ENCODE data around the gene NIFK. TPM values are rescaled to one million over a fixed set of nuclear protein-coding genes. Genes with fewer than 3 reads are reported as not detected.

The NIFK gene
- 54.7 and 58.5 TPM in 2 replicates for total RNA-seq

DNA sequence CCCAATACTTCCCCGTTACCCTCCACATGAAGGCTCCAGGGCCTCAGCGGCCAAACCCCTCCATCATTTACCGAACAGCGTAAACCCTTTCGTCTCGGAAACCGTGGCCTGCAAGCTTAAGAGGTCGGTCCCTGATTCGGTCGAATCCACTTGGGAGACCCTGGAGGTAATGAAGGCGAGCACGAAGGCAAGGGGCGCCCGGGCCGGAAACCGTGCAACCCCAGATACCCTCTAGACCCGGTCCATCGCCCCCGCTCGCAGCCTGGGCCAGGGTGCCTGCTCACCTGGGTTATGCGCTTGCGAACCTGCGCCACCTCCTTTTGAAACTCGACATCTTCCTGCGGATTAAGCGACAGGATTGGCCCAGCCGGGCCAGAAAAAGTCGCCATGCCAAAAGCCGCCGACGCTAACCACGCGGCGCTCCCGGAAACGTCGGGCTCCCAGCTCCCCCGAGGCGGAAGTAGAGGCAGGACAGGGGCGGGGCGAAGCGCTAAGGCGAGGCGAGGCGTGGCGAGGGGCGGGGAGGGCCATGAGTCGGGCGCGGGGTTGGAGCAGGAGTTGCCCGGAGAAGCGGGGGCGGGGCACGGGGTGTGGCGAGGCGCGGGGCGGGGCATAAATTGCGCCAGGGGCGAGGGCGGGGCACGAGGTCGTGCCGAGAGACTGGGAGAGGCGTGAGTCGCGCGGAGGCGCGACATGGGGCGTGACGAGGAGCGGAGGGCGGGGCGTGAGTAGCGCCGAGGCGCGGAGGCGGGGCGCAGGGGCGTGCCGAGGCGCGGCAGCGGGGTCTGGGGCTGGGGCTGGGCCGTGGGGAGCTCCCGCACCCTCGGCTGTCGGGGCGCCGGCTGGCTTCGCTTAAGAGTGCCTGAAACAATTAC, at the start of gene NIFK:
TSS of gene NIFK (minus strand) at position 414 of the 875 bp plus-strand sequence. CDS start at position 389, 25 bp downstream.

DNA sequence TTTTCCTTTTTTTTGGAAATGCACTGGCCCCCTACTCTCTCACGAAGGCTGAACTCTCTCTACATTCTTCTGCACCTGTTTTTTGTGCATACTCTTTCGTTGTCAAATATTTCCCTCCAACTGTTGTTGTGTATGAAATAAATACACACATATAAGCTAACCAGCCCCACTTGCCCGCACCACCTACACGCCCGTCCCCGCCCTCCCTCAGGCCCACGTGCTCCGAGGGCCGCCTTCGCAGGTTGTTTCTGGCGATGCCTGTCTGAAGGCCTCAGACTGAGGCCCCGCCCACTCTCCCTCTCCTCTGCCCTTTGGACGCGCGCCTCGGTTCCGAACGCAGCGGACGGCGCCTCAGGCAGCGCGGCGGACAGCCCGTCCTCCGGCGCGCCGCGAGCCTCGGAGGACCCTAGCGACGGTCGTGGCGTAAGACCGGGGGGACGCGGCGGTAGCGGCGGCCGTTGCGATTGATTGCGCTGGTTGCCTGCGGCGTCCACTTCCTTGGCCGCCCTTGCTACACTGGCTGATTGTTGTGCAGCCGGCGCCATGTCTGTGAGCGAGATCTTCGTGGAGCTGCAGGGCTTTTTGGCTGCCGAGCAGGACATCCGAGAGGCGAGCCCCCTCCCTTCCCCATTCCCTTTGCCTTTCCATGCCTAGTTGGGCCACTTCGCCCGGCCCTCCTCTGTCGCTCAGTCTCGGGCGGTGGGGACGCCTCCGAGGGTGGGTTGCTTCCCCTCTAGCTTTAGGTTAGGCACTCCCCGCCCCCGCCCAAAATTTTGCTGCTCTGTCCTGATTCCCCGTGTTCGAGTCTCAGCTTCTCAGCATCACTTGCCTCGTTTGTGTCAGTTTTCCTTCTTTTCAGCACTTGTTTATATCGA, 18.8 kb upstream of the NIFK start, which contains the start of gene TSN:
TSS of gene TSN (plus strand) at position 415 of the 875 bp plus-strand sequence. CDS start at position 544, 129 bp downstream.

Other genes with a start within 250 kb of the NIFK start
- under 0.01 TPM in 1 of 2 replicates, not detected in the other for gene RNU4ATAC, start 206.0 kb downstream of the NIFK start, total RNA-seq
- gene CLASP1, start 87.4 kb downstream of the NIFK start, total RNA-seq, result 40.1 and 47.1 TPM in 2 replicates
- 35.3 and 47.3 TPM in 2 replicates for gene TSN, start 18.8 kb upstream of the NIFK start, total RNA-seq